ENCODE results near the gene AGER. TPM values are rescaled to one million over a fixed set of nuclear protein-coding genes. Genes with fewer than 3 reads are reported as not detected.

Gene AGER
- total and polyA plus RNA-seq, 9 of the 15 experiments (the other 6 are each of a cell fraction or from before 2014, with no cell fraction given) = 1.2 to 11.5 (median 4.1) TPM

GRCh38 chr6:32187009-32187709 is 3.1 kb upstream of the AGER start:
- H2AFZ ChIP-seq (ENCODE audit: low read depth, low read length) = no peak overlapping the region
- no peaks in the 10 kb centered on the region for H4K20me1 ChIP-seq (replicated peaks; ENCODE audit: control insufficient read depth, insufficient read depth, low read length)
- no peak overlapping the region for H3K4me3 ChIP-seq
- ChIA-PET POLR2A (interaction anchor here (0.6 to 1.1 kb wide), 5 partner anchors 9 to 533 kb away, joined by 3 read pairs; partner anchors contain the start of genes AGPAT1 and ATF6B), CTCF (ENCODE audit: low intra/inter-chr PET ratio) (no interaction called here)
- peak overlapping the region in 1 of 2 experiments; percentile 75; a peak in 2 of 4 replicates for H3K9ac ChIP-seq (ENCODE audit: insufficient read depth in 1 of 2, low read depth in 2 of 2, low read length in 2 of 2)
- H3K4me1 ChIP-seq (replicated peaks in 1 of 2; ENCODE audit: control insufficient read depth in 2 of 2, insufficient read depth in 2 of 2, low read length in 2 of 2) = peaks cover 61 to 76% of the 10 kb centered on the region in 2 experiments
- peak overlapping the region; percentile 68; the same call in 2 of the 3 replicates for H3K27ac ChIP-seq (ENCODE audit: extremely low read depth, low read depth, low read length)
- no peak for ATAC-seq
- TF ChIP-seq THRA (IDR thresholded peaks at IDR 0.05) (no peak), POLR2G (IDR thresholded peaks at IDR 0.05; ENCODE audit: low read depth, low read length) (0 out of 2 replicates have a peak, but pooled peaks have one; percentile 27), ZNF263 (CRISPR knock-in tag; IDR thresholded peaks at IDR 0.05; ENCODE audit: borderline replicate concordance) (peak; percentile 4; the same call in 1 of the 2 replicates), POLR2AphosphoS2 (IDR thresholded peaks at IDR 0.05; ENCODE audit: low read length) (0 out of 2 replicates have a peak, but pooled peaks have one; percentile 18), SPI1 (IDR thresholded peaks at IDR 0.05; ENCODE audit: borderline replicate concordance, low read depth, low read length) (peak; percentile 65; the same call in 1 of the 2 replicates), ZNF583 (CRISPR knock-in tag; IDR thresholded peaks at IDR 0.05) (0 out of 2 replicates have a peak, but pooled peaks have one; percentile 36), POLR3G (IDR thresholded peaks at IDR 0.05; ENCODE audit: extremely low read depth, insufficient read length, insufficient replicate concordance) (no peak)
- TF ChIP-seq, protein P1, sequence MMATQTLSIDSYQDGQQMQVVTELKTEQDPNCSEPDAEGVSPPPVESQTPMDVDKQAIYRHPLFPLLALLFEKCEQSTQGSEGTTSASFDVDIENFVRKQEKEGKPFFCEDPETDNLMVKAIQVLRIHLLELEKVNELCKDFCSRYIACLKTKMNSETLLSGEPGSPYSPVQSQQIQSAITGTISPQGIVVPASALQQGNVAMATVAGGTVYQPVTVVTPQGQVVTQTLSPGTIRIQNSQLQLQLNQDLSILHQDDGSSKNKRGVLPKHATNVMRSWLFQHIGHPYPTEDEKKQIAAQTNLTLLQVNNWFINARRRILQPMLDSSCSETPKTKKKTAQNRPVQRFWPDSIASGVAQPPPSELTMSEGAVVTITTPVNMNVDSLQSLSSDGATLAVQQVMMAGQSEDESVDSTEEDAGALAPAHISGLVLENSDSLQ (IDR thresholded peaks at IDR 0.05) = peak; percentile 49
- H3K36me3 ChIP-seq (ENCODE audit: control insufficient read depth, insufficient read depth, low read length) = peaks cover 56% of the 10 kb centered on the region; the same call in 2 of the 3 replicates
- H3K4me2 ChIP-seq (ENCODE audit: insufficient read depth, low read length) = peak overlapping the region; percentile 53
- in situ Hi-C loops (cut with MboI) = no loop called here
- BruUV-seq (replicated peaks) = no TSS peak
- H3K9me3 ChIP-seq (replicated peaks; ENCODE audit: control insufficient read depth, insufficient read depth, low read depth, low read length) = no peaks in the 10 kb centered on the region
- H3K27me3 ChIP-seq (ENCODE audit: control insufficient read depth in 2 of 2, insufficient read depth in 2 of 2, low read length in 2 of 2) = no peaks in the 10 kb centered on the region
- H3K9me1 ChIP-seq (ENCODE audit: control insufficient read depth, insufficient read depth, low read length) = no peaks in the 10 kb centered on the region
- intact Hi-C loops (cut with micrococcal nuclease) = no loop called here
- no peak for DNase-seq (ENCODE audit: extremely low read depth in 1 of 4, low spot score in 3 of 4)
- FAIRE-seq = peak; percentile 23
- whole genome bisulfite sequencing (ENCODE audit: insufficient coverage, low coverage, missing lambda C conversion rate) = 79% methylated on average over 12 of the region's 12 CpGs
- peaks cover 64% of the 10 kb centered on the region for H3K79me2 ChIP-seq (ENCODE audit: control insufficient read depth, insufficient read depth, low read length)
